GM18505 (cell line): Measurements from ENCODE around the gene BRIP1.

Experiments
- ATAC-seq: cut with Tn5 transposase; IDR thresholded peaks from one replicate; pipeline ENCODE4 v1.9.1; 2021; ENCODE audit not compliant: unreplicated experiment
- POLR2A ChIP-seq: IDR thresholded peaks from 4 replicates; pipeline ENCODE4 v1.6.1; 2011; ENCODE audit warnings: borderline replicate concordance; ENCODE audit not compliant: insufficient read depth, insufficient read length; ENCODE audit errors: extremely low read depth

Gene BRIP1

DNA sequence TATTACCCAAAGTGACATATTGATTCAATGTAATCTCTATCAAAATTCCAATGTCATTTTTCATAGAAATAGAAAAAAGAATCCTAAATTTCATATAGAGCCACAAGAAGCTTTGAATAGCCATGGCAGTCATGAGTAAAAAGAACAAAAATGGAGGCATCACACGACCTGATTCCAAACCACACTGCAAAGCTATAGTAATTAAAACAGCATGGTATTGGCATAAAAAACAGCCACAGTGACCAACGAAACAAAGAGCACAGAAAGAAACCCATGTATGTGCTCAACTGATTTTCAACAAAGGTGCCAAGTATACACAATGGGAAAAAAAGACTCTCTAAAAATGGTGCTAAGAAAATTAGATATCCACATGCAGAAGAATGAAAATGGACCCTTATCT is 101.5 kb downstream of the BRIP1 start:
- no peak for TF ChIP-seq POLR2A
- no peak for ATAC-seq

DNA sequence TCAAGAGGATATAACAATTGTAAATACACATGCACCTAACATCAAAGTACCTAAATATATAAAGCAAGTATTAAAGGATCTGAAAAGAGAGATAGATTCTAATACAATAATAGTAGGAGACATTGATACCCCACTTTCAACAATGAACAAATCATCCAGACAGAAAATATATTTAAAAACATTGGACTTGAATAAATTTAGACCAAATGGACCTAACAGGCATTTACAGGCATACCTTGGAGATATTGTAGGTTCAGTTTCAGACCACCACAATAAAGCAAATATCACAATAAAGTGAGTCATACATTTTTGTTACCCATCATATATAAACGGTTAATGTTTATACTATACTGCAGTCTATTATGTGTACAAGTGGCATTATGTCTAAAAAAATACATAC is 104.0 kb downstream of the BRIP1 start:
- no peak for ATAC-seq
- no peak for TF ChIP-seq POLR2A

DNA sequence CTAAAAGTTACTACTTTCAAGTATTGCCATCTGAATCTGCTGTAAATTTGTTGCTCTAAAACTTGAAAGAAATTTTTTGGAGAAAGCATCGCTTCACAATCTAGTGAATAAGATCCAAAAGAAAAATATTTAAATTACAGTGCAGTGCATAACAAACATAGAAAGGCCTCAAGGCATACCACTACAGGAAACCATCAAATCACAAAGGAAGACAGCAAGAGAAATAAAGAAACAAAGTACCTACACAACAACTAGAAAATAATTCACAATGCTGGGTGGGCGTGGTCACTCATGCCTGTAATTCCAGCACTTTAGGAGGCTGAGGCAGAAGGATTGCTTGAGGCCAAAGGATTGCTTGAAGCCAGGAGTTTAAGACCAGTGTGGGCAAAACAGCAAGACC is 104.9 kb downstream of the BRIP1 start:
- no peak for ATAC-seq
- TF ChIP-seq POLR2A, result no peak

DNA sequence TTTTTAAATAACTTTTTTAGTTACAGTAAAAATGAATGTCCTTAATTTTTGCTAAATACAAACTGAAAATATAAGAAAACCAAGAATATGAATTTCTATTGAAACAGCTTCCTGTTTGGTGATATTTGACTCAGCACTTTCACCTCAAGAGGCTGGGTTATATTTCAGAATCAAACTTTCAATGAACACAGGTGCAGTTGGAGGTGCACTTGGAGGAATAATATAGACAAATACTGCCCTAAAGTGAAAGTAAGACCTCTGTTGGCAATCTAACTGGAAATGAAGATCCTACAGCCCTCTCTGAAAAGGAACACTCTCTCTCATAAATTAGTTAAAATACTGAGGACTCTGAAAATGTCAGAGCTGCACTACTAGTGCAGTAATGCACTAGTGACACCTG is 106.2 kb downstream of the BRIP1 start:
- ATAC-seq, result no peak
- TF ChIP-seq POLR2A, result no peak

DNA sequence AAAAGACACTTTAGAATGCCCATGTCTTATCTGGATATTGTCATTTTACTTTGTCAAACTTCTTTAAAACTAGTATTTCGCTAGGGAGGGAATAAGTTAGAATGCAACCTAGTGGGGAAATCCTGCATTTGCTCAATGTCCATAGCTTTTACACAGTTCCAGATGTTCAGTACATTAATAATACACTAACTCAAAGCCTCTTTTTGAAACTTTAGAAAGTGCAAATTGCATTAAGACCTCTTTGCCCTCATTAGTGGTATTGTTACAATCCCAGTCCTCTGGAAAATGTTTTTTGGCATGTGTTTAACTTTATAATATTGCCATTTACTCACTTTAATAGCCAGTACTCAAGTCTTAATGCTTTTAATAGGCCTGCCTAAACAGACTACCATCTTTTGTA is 106.8 kb downstream of the BRIP1 start:
- TF ChIP-seq POLR2A, result no peak
- no peak for ATAC-seq

DNA sequence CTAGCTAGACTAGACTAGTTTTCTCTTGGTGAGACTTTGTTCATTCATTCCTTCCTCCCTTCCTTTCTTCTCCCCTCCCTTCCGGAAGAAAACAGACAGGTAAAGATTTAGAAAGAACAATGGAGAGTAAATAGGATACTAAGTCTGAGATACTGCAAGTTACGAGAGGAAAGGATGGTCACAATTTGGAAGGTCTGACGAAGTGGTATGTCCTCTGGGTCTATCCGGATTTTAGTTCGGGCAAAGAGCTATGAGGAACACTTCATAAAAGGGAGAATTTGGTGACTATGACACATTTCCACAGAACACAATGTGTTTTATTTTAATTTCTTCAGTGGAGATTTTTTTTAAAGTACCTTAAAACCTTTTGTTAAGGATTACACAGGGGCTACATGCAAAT is 107.7 kb downstream of the BRIP1 start:
- TF ChIP-seq POLR2A, result no peak
- ATAC-seq, result no peak

DNA sequence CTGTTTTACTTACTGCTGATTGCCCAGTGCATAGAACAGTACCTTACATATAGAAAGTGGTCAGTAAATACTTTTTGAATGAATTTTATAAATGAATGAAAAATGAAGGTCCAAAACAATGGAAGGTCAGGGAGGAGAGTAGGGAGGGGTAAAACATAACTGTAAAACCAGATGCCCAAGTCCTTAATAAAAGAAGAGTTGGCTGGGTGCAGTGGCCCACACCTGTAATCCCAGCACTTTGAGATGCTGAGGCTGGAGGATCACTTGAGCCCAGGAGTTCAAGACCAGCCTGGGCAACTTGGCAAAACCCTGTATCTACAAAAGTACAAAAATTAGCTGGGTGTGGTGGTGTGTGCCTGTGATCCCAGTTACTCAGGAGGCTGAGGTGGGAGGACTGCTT is 108.2 kb downstream of the BRIP1 start:
- ATAC-seq, result no peak
- TF ChIP-seq POLR2A, result no peak

DNA sequence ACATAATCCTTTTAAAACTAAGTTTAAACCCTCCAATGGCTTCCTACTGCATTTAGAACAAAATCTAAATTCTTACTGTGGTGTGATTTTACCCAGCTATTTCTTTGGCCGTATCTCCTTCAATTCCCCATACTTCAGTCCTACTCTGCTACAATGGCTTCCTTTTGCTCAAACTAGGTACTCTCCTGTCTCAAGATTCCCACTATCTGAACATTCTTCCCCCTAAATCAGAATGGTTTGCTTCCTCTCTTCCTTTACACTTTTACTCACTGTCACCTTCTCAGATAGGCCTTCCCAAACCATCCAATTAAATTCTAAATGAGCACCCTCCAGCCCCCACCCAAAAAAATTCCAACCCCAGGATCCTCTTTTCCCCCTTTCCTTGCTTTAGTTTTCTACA is 109.2 kb downstream of the BRIP1 start:
- ATAC-seq, result no peak
- no peak for TF ChIP-seq POLR2A

DNA sequence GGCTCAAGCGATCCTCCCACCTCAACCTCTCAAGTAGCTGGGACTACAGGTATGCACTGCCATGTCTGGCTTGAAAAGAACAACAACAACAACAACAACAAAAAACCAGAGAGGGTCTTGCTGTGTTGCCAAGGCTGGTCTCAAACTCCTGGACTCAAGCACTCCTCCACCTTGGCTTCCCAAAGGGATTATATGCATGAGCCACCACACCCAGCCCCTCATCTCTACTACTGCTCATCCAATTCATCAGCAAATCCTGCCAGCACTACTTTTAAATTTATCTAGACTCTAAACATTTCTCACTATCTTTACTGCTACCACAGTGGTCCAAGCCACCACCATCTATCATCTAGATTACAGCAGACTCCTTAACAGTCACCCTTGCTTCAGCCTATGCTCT is 109.6 kb downstream of the BRIP1 start:
- no peak for ATAC-seq
- TF ChIP-seq POLR2A, result no peak

DNA sequence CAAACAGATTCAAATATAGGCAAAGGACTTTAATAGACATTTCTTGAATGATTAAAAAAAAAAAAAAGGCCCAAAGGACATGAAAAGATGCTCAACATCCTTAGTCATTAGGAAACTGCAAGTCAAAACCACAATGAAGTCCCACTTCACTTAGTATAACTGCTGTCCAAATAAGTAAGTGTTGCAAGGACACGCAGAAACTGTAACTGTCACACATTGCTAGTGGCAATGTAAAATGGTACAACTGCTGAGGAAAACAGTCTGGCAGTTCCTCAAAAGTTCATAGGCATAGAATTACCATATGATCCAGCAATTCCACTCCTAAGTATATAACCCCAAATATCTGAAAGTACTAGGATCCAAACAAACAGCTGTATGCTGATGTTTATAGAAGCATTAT is 112.7 kb downstream of the BRIP1 start:
- no peak for ATAC-seq
- TF ChIP-seq POLR2A, result no peak

DNA sequence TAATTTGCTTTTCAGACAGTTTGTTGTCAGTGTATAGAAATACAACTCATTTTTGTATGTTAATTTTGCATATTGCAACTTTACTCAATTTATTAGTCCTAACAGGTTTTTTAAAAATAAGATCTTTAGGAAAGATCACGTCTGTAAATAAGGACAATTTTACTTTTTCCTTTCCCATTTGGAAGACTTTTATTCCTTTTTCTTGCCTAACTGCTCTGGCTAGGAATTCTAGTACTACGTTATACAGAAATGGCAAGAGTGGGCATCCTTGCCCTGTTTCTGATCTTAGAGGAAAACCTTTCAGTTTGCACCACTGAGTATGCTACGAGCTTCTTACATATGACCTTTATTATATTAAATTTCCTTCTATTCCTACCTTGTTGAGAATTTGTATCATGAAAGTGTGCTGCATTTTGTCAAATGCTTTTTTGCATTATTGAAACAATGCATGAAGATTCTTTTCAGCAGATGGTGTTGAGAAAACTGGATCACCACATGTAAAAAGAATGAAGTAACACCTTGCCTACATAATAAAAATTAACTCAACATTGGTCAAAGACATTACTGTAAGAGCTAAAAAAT is 113.4 kb downstream of the BRIP1 start:
- no peak for TF ChIP-seq POLR2A

DNA sequence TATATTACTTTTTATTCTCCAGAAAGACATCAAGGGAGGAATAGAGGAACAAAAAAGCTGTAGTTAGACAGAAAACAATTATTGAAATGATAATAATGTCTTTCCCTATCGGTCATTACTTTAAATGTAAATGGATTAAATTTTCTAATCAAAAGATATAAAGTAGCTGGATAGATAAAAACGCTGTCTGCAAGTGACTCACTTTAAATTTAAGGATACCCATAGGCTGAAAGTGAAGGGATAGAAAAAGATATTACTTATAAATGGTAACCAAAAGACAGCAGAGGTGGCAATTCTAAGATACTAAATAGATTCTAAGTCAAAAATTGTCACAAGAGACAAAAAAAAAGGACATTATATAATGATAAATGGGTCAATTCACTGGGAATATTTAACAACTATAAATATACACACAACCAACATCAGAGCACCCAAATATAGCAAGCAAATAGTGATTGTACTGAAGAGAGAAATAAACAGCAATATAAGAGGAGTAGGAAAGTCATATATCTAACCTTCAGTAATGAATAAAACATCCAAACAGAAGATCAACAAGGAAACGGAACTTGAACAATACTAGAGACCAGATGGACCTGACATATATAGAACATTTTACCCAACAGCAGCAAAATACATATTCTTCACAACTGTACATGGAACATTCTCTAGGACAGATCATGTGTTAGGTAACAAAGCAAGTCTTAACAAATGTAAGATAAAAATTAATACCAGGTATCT is 116.9 kb downstream of the BRIP1 start:
- no peak for TF ChIP-seq POLR2A
- ATAC-seq, result no peak

More for the DNA sequence above, 113.4 kb downstream of the BRIP1 start:
- ATAC-seq, result no peak

DNA sequence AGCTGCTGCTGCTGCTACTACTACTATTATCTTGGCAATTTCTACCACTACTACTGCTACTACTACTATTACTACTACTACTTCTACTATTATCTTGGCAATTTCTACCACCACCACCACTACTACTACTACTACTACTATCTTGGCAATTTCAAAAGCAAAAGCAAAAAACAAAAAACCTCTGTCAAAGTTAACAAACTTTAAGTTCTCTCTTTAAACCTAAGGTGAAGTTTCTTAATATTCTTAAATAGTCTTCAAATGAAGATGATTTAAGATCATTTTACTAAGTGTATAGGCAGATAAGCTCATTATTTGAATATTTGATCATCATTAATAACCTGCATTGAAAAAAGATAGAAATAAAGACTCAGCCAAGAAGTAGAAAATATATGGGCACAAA is 118.5 kb downstream of the BRIP1 start:
- TF ChIP-seq POLR2A, result no peak
- ATAC-seq, result no peak

DNA sequence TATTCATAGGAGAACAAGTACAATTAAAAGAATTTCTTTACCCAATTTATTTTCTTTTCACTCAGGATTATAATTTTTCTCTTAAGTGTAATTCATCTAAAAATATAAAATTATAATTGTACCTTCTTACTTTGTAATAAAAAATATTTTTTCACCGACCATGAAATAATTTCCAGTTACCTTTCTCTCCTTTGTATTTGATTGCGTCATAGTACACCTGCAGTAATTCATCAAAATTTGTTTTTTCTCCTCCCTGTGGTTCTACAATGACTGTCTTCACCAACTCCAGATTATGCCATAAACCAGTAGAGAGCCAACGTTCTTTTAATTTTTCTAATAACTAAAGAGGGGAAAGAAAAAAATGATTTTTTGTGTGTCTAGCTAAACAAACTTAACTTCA is 119.1 kb downstream of the BRIP1 start:
- TF ChIP-seq POLR2A, result no peak
- ATAC-seq, result no peak
